ENCODE data around the gene RNF13.
"Not testable (repeated sequence)": the region's sequence is repeated elsewhere in the genome, so short reads cannot be mapped to it uniquely, and the experiment has no call there.

The RNF13 gene

DNA sequence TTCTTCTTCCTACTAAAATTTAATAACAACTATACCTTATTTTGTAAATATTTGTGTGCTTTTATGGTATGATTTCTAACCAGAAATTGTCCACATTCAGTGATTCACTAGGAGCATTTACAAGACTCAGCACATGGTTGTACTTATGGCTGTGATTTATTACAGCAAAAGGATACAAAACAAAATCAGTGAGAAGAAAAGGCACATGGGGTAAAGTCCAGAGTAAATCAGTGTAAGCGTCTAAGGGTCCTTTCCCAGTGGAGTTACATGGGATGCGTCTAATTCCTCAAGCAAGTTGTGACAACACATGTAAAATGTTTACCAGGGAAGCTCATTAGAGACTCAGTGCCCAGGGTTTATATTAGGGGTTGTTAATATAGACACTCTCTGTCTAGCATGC lies 31.1 kb downstream of the RNF13 start:
- no peak for DNase-seq

DNA sequence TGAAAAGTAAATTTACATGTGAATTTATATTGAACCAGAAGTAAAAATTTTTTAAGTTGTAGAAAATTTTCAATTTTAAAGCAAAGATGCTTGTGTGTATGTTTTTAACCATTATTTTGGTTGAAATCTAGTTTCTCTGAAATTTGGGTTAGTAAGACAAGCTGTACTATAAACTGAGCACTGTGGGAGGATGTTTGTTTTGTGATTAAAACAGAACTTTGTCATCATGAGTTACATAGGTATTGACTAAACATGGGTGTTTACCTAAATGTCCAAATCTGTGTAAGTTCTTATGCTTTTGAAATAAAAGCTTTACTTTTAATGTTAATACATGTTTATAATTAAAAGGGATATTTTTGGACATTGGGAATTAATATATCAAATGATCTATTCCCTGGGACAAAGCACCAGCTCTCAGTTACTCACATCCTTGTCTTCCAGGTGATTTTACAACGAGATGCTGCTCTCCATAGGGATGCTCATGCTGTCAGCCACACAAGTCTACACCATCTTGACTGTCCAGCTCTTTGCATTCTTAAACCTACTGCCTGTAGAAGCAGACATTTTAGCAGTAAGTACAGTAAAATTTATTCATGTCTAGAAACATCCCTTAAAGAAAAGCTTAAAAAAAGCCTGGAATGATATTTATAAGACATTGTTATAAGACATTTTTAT lies 32.7 kb downstream of the RNF13 start:
- DNase-seq, result no peak

DNA sequence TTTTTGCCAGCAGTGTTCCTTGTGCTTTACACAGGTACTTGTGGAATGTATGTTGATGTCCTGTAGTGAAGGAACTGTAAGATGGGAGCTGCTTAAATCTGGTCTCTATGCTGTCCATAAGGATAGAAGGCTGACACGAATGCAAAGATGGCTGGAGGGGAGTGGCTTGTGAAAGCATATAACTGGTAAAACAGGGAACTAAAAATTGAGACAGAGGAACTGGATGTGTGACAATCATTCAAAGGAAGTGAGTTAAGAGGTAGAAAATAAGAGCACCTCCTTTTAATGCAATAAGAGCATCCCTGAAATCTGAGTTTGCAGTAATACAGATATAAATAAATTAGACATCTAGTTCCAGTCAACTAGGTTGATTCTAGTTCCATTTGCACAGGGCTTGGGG lies 35.2 kb downstream of the RNF13 start:
- no peak for DNase-seq

DNA sequence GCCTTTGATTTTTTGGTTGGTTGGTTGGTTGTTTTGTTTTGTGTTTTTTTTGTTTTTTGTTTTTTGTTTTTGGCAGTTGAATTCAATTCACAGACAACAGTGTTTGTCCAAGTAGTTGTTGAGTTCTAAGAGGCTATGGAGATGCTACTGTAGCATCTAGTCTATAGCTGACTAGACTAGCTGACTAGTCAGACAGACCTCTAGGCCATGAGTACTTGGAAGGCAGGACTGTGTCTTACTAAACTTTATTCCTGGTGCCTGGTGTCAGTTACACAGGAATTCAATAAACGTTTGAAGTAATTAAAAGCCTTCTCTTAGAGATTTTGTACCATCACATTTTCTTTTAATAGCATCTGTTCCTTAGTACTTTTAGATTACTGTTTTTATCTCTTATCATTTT lies 35.7 kb downstream of the RNF13 start:
- no peak for DNase-seq

DNA sequence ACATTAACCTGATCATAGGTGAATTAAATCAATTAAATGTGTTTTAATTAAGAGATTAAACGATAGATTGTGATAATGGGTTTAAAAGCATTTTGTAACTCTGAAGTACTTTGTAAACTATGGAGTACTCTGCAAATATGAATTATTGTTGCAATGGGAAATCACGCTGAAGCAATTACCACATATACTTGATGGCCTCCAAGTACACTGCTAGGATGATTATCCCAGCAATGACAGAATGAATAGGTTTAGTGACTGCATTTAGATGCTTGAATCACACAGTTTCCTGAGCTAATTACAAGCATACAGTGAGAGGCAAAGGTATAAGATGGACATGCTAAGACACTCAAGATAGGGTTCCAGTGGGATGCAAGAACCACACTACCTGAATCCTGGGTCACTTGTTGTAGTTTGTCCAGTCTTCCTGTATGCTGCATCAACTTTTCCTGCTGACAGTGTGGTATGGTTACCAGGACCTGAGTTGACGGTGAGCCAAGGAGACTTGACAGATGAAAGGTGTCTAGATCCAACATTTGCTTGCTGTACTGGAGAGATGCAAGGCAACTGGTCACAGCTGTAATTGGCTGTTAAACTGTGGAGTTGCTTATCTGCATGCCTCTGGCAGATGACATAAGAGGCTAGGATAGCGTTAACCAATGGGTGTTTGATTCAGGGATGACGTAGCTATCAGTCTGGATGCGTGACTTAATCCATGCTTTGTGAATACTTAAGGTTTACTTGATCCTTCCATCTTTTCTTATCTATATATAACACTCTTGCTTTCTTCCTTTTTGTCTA lies 38.0 kb downstream of the RNF13 start:
- no peak for DNase-seq

DNA sequence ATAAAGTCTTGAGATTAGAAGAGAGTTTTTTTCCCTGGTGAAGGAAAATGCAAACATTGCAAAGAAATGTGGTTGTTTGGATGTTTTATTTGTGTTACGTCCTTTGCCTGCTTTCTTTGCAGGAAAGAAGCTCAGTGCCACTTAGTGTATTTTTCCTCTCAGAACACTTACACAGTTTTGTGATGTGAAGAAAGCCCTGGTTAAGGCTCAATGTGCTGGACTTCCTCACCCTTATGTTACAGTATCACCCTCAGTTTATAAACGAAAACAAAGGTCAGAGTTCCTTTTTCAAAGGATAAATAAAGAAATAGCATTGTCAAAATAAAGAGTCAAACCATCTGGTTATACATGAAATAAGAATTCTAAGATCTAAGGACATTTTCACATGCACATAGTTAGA lies 45.9 kb downstream of the RNF13 start:
- no peak for DNase-seq

DNA sequence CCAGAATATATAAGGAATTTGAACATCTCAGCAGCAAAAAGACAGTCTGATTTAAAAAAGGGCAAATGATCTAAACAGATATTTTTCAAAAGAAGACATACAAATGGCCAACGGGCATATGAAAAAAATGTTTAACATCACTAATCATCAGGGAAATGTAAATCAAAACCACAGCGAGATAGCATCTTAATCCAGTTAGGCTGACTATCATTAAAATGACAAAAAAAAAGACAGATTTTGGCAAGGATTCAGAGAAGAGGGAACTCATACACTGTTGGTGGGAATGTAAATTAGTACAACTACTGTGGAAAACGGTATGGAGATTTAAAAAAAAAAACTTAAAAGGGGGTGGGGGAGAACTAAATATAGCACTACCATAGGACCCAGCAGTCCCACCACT lies 47.9 kb downstream of the RNF13 start:
- DNase-seq, result no peak

DNA sequence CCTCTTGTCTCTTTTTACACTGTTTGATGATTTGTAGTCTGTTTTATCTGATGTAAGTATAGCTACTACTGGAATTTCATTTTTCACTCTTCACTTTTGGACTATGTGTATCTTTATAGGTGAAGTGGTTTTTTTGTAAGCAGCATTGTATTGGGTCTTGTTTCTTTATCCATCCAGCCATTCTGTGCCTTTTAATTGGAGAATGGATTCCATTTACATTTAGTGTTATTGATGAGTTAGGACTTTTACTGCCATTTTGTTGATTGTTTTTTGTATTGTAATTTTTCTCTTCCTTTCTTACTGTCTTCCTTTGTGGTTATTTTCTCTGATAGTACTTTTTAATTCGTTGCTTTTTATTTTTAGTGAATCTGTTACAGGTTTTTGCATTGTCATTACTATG lies 54.5 kb downstream of the RNF13 start:
- DNase-seq, result no peak

DNA sequence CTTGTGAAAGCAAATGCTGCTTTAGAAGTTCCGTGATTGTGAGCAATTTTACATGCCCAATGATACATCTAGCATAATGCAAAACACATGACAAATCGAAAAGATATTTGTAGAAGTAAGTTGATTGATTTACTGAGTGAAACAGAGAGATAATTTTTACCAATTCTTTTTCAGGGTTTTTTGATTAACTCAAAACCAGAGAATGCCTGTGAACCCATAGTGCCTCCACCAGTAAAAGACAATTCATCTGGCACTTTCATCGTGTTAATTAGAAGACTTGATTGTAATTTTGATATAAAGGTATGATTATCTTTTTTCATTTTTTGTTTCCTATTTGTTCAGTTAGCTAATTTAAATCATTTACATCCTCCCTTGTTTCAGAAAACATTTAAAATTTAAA lies 58.8 kb downstream of the RNF13 start:
- DNase-seq, result no peak

DNA sequence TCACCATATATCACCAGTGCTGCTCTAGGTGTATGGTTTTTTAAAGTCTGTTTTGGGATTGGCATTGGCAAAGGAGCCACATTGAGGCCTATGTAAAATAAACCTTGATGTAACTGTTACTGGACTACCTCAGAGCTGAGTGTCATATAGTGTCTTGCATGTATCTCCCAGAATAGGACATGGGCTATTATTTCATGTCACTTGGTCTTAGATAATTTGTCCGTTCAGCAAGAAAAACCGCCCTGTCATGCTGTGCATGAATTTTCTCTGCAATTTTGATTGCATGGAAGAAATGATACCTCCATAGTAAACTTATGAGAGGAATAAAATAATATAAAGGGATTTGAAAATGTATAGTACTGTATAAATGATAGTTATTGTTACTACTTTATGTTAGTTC lies 59.6 kb downstream of the RNF13 start:
- no peak for DNase-seq

DNA sequence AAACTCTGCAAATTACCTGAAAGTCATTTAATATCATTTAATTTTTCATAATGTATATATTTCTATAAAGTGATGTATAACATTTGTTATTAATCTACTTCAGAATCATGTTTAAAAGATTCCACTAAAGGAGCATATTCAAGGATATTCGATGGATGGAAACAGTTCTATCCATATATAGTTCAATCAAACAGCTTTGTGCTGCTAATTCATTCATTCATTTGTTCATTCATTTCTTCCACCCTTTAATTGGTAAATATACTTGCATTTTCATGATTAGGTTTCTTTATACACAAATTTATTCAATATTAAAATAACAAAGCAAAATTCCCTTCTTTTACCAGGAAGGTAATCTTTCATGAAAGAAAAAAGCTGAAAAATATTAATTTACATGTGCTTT lies 64.7 kb downstream of the RNF13 start:
- no peak for DNase-seq

DNA sequence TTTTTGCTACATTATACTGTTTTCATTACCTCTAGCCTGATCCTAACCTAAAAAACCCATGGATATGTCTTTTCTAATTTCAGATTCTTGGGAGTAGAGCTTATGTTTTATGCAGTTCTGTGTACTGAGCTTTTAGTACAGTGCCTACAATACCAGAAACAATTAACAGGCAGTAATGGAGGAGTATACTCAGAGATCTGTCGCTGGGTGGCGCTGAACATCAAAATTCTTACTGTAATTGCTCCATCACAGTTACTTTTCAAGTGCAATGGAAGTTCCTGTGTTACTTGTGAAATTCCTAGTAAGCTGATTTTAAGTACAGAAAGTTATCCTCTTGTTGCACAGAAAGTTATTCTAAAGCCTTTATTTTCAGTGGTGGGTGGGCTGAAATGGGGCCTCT lies 66.9 kb downstream of the RNF13 start:
- peak; percentile 28 for DNase-seq

DNA sequence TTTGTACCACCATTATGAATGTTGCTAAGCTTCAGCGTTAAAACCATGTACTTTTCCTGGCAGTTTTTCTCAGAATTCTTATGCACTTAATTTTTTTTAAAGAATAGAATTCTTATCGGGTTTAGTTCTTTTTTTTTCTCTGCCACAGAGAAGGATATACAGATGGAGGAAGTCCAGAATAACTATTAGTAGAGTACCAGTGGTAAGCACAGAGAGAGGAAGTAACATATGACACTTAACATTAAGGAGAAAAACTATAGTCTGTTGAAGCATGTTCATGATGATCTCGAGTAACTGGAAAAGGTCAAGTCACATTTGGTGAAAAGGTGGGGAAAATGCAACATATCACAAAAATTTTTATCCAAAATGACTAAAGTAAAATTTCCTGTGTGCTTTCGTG lies 68.9 kb downstream of the RNF13 start:
- no peak for DNase-seq

DNA sequence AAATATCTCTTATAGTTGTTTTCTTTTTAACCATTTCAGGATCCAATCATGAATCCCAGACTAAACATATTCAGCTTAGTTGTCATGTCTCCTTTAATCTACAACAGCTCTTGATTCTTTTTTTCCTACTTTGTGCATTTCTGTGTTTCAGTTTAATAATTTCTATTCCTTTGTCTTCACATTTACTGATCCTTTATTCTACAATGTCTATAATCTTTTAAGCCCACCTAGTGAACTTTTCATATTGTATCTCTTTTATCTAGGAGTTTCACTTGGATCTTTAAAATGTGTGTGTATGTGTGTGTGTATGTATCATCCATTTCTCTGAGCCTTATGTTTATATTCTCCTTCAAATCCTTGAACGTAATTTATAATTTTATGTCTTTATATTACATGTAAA lies 70.1 kb downstream of the RNF13 start:
- no peak for DNase-seq

DNA sequence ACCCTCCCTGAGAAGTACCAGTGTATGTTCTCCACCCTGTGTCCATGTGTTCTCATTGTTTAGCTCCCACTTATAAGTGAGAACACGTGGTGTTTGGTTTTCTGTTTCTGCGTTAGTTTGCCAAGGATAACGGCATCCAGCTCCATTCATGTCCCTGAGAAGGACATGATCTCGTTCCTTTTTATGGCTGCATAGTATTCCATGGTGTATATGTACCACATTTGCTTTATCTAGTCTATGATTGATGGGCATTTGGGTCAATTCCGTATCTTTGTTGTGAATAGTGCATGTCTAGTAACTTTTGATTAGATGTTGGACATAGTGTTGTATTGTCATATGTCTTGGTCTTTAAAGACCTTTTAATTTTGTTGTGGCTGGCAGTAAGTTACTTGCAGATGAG lies 70.8 kb downstream of the RNF13 start:
- DNase-seq, result not testable (repeated sequence)

DNA sequence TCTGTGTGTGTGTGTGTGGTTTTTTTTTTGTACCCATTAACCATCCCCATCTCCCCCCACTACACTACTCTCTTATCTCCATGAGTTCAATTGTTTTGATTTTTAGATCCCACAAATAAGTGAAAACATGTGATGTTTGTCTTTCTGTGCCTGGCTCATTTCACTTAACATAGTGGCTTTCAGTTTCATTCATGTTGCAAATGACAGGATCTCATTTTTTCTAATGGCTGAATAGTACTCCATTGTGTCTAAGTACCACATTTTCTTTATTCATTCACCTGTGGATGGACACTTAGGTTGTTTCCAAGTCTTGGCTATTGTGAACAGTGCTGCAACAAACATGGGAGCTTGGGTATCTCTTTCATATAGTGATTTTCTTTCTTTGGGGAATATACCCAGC lies 71.8 kb downstream of the RNF13 start:
- DNase-seq, result not testable (repeated sequence)

DNA sequence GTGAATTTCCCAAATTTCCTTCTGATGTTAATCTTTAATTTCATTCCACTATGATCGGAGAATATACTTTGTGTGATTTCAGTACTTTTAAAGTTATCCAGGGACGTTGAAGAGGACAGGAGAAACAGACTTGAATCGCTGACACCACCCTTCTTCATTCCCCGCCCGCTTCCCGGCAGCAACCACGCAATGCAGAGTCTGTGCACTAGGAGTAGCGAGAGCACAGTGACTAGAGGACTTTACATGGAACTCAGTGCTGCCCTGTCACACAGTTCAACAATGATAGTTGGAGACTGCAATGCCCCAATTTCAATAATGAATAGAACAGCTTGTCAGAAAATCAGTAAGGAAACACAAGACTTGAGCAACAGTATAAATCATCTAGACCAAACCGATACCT lies 73.9 kb downstream of the RNF13 start:
- no peak for DNase-seq

DNA sequence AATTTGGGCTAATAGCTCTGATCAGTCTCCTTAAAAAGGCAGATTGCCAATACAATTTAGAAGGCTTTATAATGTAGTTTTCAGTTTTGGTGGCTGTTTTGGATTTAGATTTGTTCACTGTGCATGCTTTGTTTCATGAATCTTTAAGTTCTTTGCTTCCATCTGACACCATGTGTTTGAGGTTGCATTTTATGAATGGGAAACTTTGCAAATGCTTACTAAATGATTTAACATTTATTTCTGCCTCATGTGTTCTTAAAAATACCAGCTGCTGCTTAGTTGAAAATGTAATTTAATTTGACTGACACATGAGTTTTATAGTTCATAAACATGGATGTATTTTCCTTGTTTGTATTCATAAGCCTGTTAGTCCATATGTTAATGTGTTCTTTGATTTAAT lies 78.6 kb downstream of the RNF13 start:
- DNase-seq, result no peak

DNA sequence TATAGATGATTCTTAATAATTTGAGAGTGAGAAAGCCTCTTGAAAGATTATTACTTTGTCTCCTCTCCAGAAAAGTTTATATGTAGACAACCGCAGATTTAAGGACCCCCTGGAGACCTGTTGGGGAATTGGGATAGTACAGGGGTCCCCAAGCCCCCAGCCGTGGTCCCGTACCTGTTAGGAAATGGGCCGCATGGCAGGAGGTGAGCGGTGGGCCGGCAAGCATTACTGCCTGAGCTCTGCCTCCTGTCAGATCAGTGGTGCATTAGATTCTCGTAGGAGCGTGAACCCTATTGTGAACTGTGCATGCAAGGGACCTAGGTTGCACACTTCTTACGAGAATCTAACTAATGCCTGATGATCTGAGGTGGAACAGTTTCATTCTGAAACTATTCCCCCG lies 79.4 kb downstream of the RNF13 start:
- no peak for DNase-seq

DNA sequence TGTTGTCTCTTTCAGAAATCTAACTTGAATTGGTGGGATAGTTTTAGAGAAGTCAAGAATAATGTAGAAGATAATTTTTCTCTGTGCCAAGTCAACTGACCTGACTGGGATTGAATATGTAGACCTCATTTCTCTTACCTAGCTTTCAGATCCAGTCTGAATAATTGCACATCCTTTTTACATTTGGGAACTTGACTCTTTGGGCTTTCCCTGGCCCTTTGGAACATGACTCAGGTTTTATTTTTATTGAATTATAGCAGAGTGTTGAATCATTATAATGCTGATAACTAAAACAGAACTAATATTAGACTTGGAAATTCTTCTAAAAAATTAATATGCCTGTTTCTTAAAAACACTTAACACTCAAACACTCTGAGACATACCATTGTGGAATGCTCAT lies 81.2 kb downstream of the RNF13 start:
- DNase-seq, result no peak

DNA sequence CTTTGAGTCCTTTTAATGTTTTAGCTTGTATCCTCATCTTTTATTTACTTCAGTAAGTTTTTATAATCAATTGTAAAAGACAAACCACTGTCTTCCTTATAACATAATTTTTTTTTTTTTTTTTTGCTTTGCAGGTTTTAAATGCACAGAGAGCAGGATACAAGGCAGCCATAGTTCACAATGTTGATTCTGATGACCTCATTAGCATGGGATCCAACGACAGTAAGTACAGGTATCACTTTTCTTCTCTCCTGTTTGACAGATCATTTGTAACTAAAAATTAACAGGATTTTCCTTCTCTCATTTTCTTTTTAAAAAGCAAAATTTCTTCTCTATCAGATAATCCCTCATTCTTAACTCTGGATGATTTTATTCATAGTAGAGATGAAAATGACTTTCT lies 82.3 kb downstream of the RNF13 start:
- no peak for DNase-seq

DNA sequence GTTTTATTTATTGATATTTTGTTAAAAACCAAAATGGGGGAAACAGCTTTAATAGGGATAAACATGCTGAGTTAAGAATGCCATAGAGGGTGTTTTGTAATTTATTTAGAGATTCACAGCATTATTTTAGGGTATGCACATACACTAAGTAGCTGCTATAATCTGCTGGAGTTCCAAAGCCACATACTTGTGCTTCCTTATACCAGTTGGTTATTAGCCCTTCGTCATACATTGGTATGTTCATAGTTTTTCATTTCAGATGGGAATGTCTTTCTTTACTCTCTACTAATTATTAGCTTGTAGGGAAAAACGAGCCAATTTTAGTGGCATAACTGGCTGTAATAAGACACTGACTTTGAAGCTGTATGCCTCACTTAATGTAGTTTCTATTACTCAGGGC lies 82.8 kb downstream of the RNF13 start:
- DNase-seq, result no peak

DNA sequence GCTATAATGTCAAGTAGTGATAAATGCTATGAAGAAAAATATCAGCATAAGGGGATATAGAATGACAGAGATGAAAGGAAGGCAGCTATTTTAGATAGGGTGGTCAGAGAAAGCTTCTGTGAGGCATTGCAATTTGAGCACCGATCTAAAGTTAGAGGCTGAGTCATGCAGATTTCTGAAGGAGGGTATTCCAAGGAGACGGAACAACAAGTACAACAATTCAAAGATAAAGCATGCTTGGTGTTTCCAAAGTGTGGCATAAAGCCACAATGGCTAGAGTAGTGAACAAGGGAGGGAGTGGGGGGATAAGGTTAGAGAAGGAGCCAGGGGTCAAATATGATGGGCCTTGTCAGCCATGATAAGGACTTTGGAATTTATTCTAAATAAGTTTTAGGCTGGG lies 85.8 kb downstream of the RNF13 start:
- no peak for DNase-seq

DNA sequence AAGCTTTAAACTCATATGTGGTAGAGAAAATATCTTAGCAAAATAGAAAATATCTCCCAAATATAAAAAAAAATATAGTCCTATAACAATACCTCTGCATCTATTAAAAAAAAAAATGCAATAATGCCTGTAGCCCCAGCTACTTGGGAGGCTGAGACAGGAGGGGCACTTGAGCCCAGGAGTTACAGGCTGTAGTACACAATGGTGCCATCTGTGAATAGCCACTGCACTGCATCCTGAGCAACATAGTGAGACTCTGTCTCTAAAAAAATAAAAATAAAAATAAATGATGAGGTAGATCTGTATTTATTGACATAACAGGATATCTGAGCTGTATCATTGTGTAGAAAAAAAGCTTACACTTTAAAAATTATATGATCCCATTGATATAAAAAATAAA lies 87.3 kb downstream of the RNF13 start:
- DNase-seq, result no peak

DNA sequence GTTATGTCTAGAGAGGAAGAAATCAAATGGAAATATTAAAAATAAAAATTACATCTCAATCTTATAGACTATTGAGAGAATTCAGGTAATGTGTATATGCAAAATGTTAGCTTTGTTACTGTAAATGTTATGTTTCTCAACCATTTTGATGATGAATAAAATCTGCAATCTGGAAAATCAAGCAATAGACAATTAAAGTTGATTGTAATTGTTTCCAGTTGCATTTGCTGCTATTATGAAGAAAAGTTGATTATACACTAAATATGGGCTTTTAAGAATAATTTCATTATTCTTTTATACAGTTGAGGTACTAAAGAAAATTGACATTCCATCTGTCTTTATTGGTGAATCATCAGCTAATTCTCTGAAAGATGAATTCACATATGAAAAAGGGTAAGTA lies 88.8 kb downstream of the RNF13 start:
- no peak for DNase-seq

All from CD4-positive, alpha-beta T cell treated with Interleukin-17A for 4 hours (primary cell).